ACC112 (cell line): ENCODE measurements around the gene LRRC25.
"Not testable (repeated sequence)": the region's sequence is repeated elsewhere in the genome, so short reads cannot be mapped to it uniquely, and the experiment has no call there.

ENCODE experiments used
- H2AFZ ChIP-seq: fragments of 200-600 bp; sonication (generic); one replicate; pipeline ENCODE4 v1.6.0; 2017; ENCODE audit warnings: antibody characterized with exemption, low read length; ENCODE audit not compliant: unreplicated experiment
- H3K27ac ChIP-seq: fragments of 200-600 bp; sonication (generic); 2 replicates; pipeline ENCODE4 v1.5.1; 2014; ENCODE audit warnings: low read depth, mild to moderate bottlenecking, antibody characterized with exemption, low read length, moderate library complexity
- H3K27me3 ChIP-seq: fragments of 200-600 bp; sonication (generic); 2 replicates; pipeline ENCODE4 v1.6.1; 2014; ENCODE audit warnings: mild to moderate bottlenecking, antibody characterized with exemption, low read length, moderate library complexity, mixed read lengths; ENCODE audit not compliant: insufficient read depth
- H3K36me3 ChIP-seq: fragments of 200-600 bp; sonication (generic); 2 replicates; pipeline ENCODE4 v1.6.1; 2016; ENCODE audit warnings: mild to moderate bottlenecking, antibody characterized with exemption, low read length, moderate library complexity, mixed read lengths; ENCODE audit not compliant: insufficient read depth
- H3K4me1 ChIP-seq: fragments of 200-600 bp; sonication (generic); one replicate; pipeline ENCODE4 v1.6.1; 2016; ENCODE audit warnings: low read length, mixed read lengths; ENCODE audit not compliant: insufficient read depth, unreplicated experiment, control insufficient read depth
- H3K4me3 ChIP-seq: fragments of 200-600 bp; sonication (generic); 2 replicates; pipeline ENCODE4 v1.5.1; 2014; ENCODE audit warnings: mild to moderate bottlenecking, low read depth, low read length
- H3K79me2 ChIP-seq: fragments of 200-600 bp; sonication (generic); one replicate; pipeline ENCODE4 v1.6.0; 2016; ENCODE audit warnings: low read length; ENCODE audit not compliant: control insufficient read depth, unreplicated experiment, insufficient read depth

Gene LRRC25

DNA sequence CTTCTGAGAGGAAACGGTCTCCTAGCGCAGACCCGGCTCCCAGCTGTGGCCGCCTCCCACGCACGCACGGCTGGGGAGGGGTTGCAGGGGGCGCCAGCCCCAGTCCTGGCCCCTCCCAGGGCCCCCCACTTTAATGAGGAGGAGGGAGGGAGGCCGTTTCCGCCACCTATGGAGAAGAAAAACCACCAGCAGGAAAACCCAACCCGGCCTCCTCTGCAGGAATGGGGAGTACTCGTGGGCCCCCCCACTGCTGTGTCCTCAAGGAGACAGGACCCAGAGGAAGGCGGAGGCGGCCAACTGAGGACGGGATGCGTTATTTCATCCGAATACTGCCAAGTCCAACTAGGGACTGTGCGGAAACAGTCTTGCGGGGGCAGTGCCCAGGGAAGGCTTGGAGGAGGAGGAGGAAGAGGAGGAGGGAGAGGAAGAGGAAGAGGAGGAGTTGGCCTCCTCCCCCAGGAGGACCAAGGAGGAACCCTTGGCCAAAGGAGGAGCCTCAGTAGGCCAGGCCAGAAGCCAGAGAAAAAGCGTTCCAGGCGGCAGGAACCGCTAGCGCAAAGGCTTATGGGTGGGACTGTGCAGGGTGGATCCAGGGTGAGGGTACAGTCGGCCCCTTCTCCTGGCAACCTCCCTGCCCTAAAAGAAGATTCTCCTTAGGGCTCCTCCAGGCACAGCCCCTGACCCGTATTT is 17.9 kb upstream of the LRRC25 start:
- Histone ChIP-seq H3K79me2 (peaks cover 8% of the 10 kb centered on the region), H3K4me3 (peak overlapping the region; percentile 76)

DNA sequence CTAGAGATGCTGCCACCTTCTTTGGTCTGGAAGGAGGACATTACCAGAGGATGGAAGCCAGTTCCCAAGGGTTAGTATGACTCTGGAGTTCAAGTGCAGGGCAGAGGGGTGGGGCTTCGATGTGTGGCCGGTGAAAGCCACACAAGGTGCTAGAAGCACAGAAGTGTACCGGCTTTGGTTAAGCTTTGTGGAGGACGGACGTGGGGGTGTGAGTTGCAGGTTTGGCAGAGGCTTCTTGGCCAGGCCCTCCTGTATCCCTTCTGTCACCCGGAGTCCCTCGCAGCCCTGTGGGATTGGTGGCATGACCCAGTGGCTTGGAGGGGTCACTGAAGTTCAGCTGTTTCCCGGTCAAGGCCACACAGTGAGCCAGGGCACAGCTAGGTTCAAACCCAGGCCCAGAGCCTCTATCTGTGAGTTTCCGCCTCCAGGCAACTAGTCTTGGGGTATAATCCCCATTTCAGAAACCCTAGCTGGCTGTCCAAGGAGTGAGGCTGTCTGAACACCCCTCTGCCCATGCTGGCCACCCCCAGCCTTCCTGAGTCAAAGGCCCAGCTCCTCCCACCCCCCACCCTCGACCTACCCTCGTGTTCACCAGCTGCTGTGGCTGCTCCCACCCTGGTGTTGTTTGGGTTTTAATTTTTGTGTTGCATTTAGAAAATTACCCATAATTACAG is 17.2 kb upstream of the LRRC25 start:
- Histone ChIP-seq H3K79me2 (peaks cover 2% of the 10 kb centered on the region), H3K27ac (peak overlapping the region; percentile 98)

More for the DNA sequence above, 17.9 kb upstream of the LRRC25 start:
- Histone ChIP-seq H3K4me1 (peaks cover 34% of the 10 kb centered on the region), H3K36me3 (no peaks in the 10 kb centered on the region), H2AFZ (peak overlapping the region; percentile 75), H3K27ac (peak overlapping the region; percentile 98), H3K27me3 (no peaks in the 10 kb centered on the region)

DNA sequence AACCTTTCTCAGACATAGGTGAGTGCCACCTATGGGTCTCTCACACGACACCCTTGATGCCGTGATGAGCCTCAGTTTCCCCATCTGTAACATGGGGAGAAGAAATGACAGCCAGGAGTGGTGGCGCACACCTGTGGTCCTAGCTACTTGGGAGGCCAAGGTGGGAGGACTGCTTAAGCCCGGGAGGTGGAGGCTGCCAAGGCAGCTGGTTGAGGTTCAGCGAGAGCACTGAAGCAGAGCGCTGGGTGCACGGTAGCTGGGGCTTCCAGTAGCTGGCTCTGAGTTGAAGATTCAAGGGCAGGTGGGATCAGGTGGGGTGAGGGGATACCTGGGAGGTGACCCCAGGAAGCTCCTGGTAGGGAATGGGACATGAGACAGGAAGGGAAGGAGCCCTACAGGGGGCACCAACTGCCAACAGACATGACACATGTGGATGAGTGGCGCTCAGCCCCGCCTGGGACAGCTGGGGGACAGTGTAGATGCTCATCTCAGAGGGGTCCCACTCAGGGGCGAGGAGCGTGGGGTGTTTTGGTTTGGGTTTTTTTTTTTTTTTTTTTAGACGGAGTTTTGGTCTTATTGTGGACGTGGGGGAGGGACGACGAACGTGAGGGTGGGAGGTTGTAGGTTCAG is 15.3 kb upstream of the LRRC25 start:
- H3K4me1 ChIP-seq = peaks cover 23% of the 10 kb centered on the region
- H3K36me3 ChIP-seq = no peaks in the 10 kb centered on the region
- H3K27me3 ChIP-seq = no peaks in the 10 kb centered on the region
- no peak overlapping the region for H3K4me3 ChIP-seq
- H2AFZ ChIP-seq = no peak overlapping the region
- no peak overlapping the region for H3K27ac ChIP-seq
- no peaks in the 10 kb centered on the region for H3K79me2 ChIP-seq

More for the DNA sequence above, 17.2 kb upstream of the LRRC25 start:
- Histone ChIP-seq H2AFZ (no peak overlapping the region), H3K27me3 (no peaks in the 10 kb centered on the region), H3K4me1 (peaks cover 35% of the 10 kb centered on the region), H3K4me3 (peak overlapping the region; percentile 76), H3K36me3 (no peaks in the 10 kb centered on the region)

DNA sequence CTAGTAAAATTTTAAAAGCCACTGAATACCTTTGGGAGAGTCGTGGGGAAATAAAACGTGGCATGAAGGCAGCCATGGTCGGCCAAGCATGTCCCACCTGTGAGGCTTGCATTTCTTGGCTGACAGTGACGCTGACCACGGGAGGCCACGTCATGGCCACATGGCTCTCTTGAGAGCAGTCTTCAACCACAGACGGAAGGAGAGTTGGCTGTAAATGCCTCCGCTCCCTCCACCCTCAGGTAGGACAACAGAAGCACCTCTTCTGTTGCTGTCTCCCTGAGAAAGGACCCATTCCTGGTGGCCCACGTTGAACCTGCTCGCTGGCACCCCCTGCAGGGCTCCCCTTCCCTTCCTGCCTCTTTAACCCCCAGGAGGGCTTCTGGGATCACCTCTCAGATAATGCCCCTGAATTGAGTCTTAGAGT is 10.6 kb upstream of the LRRC25 start:
- H2AFZ ChIP-seq = no peak overlapping the region
- no peak overlapping the region for H3K4me3 ChIP-seq
- no peaks in the 10 kb centered on the region for H3K79me2 ChIP-seq
- H3K4me1 ChIP-seq = peaks cover 2% of the 10 kb centered on the region
- no peaks in the 10 kb centered on the region for H3K27me3 ChIP-seq
- H3K27ac ChIP-seq = no peak overlapping the region
- H3K36me3 ChIP-seq = no peaks in the 10 kb centered on the region

DNA sequence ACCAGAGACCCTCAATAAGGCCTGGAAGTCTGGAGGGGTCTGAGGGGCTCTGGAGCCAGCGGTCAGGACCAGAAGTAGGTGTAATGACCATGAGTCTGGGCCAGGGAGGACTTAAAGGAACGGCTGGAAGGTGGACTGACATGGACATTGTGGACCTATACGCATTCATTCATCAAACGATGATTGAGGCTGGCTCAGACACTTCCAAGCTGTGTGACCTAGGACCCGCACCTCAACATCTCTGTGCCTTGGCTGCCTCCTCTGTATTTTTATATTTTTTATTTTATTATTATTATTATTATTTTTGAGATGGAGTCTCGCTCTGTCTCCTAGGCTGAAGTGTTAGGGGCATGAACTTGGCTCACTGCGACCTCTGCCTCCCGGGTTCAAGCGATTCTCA is 9.3 kb upstream of the LRRC25 start:
- no peaks in the 10 kb centered on the region for H3K36me3 ChIP-seq
- H3K27ac ChIP-seq = no peak overlapping the region
- H3K4me1 ChIP-seq = peaks cover 2% of the 10 kb centered on the region
- H3K4me3 ChIP-seq = no peak overlapping the region
- no peaks in the 10 kb centered on the region for H3K27me3 ChIP-seq
- no peaks in the 10 kb centered on the region for H3K79me2 ChIP-seq
- no peak overlapping the region for H2AFZ ChIP-seq

DNA sequence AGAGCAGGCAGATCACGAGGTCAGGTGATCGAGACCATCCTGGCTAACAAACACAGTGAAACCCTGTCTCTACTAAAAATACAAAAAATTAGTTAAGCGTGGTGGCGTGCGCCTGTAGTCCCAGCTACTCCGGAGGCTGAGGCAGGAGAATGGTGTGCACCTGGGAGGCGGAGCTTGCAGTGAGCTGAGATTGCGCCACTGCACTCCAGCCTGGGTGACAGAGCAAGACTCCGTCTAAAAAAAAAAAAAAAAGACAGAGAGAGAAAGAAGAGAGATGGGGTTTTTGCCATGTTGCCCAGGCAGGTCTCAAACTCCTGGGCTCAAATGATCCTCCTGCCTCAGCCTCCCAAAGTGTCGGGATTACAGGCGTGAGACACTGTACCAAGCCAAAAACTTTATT is 8.3 kb upstream of the LRRC25 start:
- not testable (repeated sequence) for H3K4me1 ChIP-seq, H3K36me3 ChIP-seq, H2AFZ ChIP-seq, H3K27me3 ChIP-seq, H3K27ac ChIP-seq, H3K79me2 ChIP-seq, H3K4me3 ChIP-seq

DNA sequence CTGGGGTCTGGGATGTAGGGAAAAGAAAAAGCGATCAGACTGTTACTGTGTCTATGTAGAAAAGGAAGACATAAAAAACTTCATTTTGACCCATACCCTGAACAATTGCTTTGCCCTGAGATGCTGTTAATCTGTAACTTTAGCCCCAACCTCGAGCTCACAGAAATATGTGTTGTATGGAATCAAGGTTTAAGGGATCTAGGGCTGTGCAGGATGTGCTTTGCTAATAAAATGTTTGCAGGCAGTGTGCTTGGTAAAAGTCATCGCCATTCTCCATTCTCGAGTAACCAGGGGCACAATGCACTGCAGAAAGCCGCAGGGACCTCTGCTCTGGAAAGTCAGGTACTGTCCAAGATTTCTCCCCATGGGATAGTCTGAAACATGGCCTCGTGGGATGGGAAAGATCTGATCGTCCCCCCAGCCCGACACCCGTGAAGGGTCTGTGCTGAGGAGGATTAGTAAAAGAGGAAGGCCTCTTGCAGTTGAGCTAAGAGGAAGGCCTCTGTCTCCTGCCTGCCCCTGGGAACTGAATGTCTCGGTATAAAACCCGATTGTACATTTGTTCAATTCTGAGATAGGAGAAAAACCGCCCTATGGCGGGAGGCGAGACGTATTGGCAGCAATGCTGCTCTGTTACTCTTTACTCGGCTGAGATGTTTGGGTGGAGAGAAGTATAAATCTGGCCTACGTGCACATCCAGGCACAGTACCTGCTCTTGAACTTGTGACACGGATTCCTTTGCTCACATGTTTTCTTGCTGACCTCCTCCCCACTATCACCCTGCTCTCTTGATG is 5.2 kb upstream of the LRRC25 start:
- not testable (repeated sequence) for H3K4me3 ChIP-seq, H3K27ac ChIP-seq, H3K36me3 ChIP-seq, H3K4me1 ChIP-seq, H3K79me2 ChIP-seq, H3K27me3 ChIP-seq, H2AFZ ChIP-seq

DNA sequence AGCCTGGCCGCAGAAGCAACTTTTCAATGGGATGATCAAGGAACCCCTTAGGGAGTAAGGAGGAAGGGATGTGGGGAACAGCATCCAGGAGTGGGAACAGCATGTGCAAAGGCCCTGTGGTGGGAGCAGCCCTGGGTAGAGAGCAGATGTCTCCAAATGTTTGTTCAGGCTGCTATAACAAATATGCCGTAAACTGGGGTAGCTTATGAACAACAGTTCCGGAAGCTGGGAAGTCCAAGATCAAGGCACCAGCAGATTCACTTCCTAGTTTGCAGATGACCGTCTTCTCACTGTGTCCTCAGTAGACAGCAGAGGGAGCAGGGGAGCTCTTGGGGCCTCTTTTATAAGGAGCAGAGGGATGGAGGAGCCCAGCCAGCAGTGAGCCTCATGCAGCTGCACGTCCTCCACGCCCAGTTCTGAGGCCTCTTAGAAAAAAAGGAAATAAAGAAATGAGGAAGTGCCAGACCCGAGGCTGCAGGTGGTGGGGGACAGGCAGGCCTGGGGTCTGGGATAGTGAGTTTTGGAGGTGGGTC is 4.2 kb upstream of the LRRC25 start:
- no peak overlapping the region for H2AFZ ChIP-seq
- H3K36me3 ChIP-seq = no peaks in the 10 kb centered on the region
- no peak overlapping the region for H3K27ac ChIP-seq
- H3K4me1 ChIP-seq = no peaks in the 10 kb centered on the region
- H3K79me2 ChIP-seq = no peaks in the 10 kb centered on the region
- H3K27me3 ChIP-seq = no peaks in the 10 kb centered on the region
- H3K4me3 ChIP-seq = no peak overlapping the region

DNA sequence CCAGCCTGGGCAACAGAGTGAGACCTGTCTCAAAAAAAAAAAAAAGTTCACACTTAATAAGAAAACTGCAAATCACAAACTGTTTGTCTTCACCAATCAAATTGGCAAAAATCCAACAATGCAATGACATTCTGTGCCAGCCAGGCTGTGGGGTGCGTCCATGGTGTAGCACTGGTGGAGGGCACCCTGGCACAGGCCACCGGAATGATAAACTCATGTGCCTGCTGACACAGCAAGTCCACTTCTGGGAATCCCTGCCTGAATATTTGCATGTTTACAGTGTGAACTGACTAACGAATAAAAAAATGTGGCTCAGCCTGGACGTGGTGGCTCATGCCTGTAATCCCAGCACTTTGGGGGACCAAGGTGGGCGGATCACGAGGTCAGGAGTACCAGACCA is 1.6 kb upstream of the LRRC25 start:
- no peak overlapping the region for H2AFZ ChIP-seq
- no peaks in the 10 kb centered on the region for H3K27me3 ChIP-seq
- no peaks in the 10 kb centered on the region for H3K4me1 ChIP-seq
- no peaks in the 10 kb centered on the region for H3K36me3 ChIP-seq
- no peak overlapping the region for H3K27ac ChIP-seq
- no peaks in the 10 kb centered on the region for H3K79me2 ChIP-seq
- no peak overlapping the region for H3K4me3 ChIP-seq

DNA sequence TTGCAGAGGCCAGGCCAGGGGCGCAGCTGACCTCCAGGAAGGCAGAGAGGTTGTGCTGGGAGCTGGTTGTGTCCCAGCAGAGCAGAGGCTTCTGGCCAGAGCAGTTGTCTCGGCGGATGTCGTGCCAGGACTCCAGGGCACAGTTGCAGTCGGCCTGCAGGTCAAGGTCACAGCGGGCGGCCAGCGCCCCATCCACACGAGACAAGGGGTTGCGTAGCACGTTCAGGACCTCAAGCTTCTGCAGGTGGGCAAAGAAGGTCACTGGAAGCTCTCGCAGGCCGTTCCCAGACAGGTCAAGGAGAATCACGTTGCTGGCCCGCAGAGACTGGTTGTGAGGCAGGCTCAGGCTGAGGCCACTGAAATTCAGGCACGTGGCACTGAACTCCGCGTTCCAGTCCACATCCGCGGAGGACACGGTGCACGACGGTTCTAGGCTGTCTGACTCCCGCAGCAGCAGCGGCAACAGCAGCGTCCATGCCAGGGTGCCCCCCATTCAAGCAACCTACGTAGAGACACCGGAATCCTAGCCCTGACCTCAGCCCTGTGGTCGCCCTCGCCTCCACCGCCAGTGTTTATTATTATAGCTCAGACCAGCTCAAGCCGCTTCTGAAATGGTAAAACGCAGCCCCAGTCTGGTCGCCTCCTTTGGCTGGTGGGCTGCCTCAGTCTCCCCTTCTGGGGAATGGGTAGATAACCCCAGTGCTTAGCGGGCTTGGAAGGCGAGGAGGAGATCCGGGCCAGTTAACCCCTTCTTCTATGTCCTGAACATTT is 766 bp downstream of the LRRC25 start:
- no peaks in the 10 kb centered on the region for H3K4me1 ChIP-seq
- no peaks in the 10 kb centered on the region for H3K36me3 ChIP-seq
- H3K27ac ChIP-seq = no peak overlapping the region
- H3K79me2 ChIP-seq = no peaks in the 10 kb centered on the region
- H3K27me3 ChIP-seq = no peaks in the 10 kb centered on the region
- H3K4me3 ChIP-seq = no peak overlapping the region
- no peak overlapping the region for H2AFZ ChIP-seq
